K562 (cell line): ENCODE results near the gene SMG1. TPM values are rescaled to one million over a fixed set of nuclear protein-coding genes. Genes with fewer than 3 reads are reported as not detected.

ENCODE experiments used
- CGGBP1 ChIP-seq: fragments of 250-450 bp; sonication (Bioruptor Pico); IDR thresholded peaks from 2 replicates; pipeline ENCODE4 v1.9.0; 2021; ENCODE audit warnings: mild to moderate bottlenecking
- FOXK2 ChIP-seq, 2 experiments: fragments of 450-650 bp; IDR thresholded peaks in 1 of 2; conservative IDR thresholded peaks in 1 of 2; 2 replicates each; pipeline ENCODE4 v1.6.1; 2016; ENCODE audit warnings: low read depth in 2 of 2, mild to moderate bottlenecking in 1 of 2
- RBM15 ChIP-seq: fragments of 200-400 bp; formaldehyde crosslinking; IDR thresholded peaks from 2 replicates; pipeline ENCODE4 v1.6.1; 2018; ENCODE audit warnings: mild to moderate bottlenecking, low read length, moderate library complexity; ENCODE audit not compliant: insufficient read depth
- RFX1 ChIP-seq: fragments of 450-650 bp; IDR thresholded peaks from 2 replicates; pipeline ENCODE4 v1.6.1; 2016; ENCODE audit warnings: mild to moderate bottlenecking, moderate library complexity
- polyA plus RNA-seq, 8 experiments: library from polyadenylated mRNA; depleted of rRNA in 4 of 8; stranded (reverse) in 5 of 8; unstranded in 3 of 8; fragments of >200 nt; fragmentation: Nextera tagmentation in 2 of 8; fragmentation: Illumina TruSeq in 1 of 8; extraction: Ambion mirVana in 2 of 8; extraction: Trizol in 1 of 8; gene quantifications; 2 replicates each; pipeline versions ENCODE4 v1.2.1 to v1.2.3, GENCODE V29; 2011 to 2014; ENCODE audit warnings: inconsistent platforms in 1 of 8, missing spikeins in 1 of 8
- total RNA-seq, 7 experiments: library from RNA; depleted of rRNA in 6 of 7; stranded (reverse); fragments of >200 nt in 6 of 7; fragmentation: Illumina TruSeq in 2 of 7; extraction: Trizol in 2 of 7; gene quantifications; 2 replicates each; pipeline versions ENCODE4 v1.2.1 to v1.2.3, GENCODE V29; 2011 to 2021; ENCODE audit warnings: low replicate concordance in 1 of 7
- TF ChIP-seq, protein P1 (sequence below), 2 experiments: fragments of 450-650 bp; formaldehyde crosslinking in 1 of 2; IDR thresholded peaks; 2 replicates each; pipeline versions ENCODE4 v1.4.0 to v1.6.1; 2014 to 2020; ENCODE audit warnings: mild to moderate bottlenecking in 2 of 2, borderline replicate concordance in 1 of 2, low read depth in 1 of 2
- TF ChIP-seq, protein P2 (sequence below): fragments of 250-450 bp; sonication (Bioruptor Pico); IDR thresholded peaks from 2 replicates; pipeline ENCODE4 v1.4.0; 2020
- TF ChIP-seq, protein P3 (sequence below): sonication (generic); formaldehyde crosslinking; IDR thresholded peaks from 2 replicates; pipeline ENCODE4 v1.8.1; 2023; ENCODE audit warnings: mild to moderate bottlenecking, missing genetic modification reagents, moderate library complexity

SMG1 gene
- total and polyA plus RNA-seq, 9 of the 15 experiments (the other 6 are each of a cell fraction or from before 2014, with no cell fraction given), result 3.4 to 54.8 (median 32.0) TPM

DNA sequence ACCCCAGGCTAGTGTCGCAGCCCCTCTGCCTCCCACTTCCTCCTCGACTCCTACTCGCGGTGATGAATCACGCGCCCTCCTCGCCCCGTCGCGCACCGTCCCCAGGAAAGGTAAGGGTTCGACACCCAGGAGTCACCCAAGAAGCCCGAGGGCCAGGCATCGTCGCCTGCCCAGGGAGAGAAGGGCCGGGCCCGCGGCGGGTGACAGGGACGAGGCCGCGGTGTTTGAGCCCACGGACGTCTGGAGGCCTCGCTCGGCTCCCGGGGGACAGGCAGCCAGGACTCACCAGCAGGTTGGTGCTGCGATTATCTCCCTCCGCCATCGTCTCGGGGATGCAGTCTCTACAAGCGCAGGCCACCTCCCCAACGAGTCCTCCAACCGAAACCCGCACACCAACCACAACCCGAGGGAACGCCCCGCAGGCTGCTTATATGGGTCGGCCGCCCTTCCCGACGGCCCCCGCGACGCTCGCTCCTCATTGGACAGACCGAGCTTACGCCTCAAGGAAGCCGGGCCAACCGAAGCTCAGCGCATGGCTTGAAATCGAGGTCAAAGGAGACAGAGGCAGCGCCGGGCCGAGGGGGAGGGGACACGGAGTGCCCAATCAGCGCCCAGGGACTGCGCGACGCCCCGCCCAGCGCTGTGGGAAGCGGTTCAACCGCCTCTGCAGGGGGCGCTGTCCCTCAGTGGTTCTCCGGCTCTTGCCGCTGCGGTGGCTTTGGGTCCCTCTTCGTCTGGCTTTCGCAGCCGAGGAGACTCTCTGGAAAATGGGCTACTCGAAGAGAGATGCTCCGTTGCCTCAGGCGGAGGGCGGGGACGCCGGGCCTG is 124.8 kb downstream of the SMG1 start, which contains the start of gene ARL6IP1 (continued):
- TF ChIP-seq, protein P1, sequence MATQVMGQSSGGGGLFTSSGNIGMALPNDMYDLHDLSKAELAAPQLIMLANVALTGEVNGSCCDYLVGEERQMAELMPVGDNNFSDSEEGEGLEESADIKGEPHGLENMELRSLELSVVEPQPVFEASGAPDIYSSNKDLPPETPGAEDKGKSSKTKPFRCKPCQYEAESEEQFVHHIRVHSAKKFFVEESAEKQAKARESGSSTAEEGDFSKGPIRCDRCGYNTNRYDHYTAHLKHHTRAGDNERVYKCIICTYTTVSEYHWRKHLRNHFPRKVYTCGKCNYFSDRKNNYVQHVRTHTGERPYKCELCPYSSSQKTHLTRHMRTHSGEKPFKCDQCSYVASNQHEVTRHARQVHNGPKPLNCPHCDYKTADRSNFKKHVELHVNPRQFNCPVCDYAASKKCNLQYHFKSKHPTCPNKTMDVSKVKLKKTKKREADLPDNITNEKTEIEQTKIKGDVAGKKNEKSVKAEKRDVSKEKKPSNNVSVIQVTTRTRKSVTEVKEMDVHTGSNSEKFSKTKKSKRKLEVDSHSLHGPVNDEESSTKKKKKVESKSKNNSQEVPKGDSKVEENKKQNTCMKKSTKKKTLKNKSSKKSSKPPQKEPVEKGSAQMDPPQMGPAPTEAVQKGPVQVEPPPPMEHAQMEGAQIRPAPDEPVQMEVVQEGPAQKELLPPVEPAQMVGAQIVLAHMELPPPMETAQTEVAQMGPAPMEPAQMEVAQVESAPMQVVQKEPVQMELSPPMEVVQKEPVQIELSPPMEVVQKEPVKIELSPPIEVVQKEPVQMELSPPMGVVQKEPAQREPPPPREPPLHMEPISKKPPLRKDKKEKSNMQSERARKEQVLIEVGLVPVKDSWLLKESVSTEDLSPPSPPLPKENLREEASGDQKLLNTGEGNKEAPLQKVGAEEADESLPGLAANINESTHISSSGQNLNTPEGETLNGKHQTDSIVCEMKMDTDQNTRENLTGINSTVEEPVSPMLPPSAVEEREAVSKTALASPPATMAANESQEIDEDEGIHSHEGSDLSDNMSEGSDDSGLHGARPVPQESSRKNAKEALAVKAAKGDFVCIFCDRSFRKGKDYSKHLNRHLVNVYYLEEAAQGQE (IDR thresholded peaks at IDR 0.05; ENCODE audit: borderline replicate concordance), result peak; percentile 57; the same call in 1 of the 2 replicates
- TF ChIP-seq, protein P1 (CRISPR knock-in tag; IDR thresholded peaks at IDR 0.05; ENCODE audit: low read depth), result no peak
- TF ChIP-seq RBM15, result no peak
- TF ChIP-seq, protein P2, sequence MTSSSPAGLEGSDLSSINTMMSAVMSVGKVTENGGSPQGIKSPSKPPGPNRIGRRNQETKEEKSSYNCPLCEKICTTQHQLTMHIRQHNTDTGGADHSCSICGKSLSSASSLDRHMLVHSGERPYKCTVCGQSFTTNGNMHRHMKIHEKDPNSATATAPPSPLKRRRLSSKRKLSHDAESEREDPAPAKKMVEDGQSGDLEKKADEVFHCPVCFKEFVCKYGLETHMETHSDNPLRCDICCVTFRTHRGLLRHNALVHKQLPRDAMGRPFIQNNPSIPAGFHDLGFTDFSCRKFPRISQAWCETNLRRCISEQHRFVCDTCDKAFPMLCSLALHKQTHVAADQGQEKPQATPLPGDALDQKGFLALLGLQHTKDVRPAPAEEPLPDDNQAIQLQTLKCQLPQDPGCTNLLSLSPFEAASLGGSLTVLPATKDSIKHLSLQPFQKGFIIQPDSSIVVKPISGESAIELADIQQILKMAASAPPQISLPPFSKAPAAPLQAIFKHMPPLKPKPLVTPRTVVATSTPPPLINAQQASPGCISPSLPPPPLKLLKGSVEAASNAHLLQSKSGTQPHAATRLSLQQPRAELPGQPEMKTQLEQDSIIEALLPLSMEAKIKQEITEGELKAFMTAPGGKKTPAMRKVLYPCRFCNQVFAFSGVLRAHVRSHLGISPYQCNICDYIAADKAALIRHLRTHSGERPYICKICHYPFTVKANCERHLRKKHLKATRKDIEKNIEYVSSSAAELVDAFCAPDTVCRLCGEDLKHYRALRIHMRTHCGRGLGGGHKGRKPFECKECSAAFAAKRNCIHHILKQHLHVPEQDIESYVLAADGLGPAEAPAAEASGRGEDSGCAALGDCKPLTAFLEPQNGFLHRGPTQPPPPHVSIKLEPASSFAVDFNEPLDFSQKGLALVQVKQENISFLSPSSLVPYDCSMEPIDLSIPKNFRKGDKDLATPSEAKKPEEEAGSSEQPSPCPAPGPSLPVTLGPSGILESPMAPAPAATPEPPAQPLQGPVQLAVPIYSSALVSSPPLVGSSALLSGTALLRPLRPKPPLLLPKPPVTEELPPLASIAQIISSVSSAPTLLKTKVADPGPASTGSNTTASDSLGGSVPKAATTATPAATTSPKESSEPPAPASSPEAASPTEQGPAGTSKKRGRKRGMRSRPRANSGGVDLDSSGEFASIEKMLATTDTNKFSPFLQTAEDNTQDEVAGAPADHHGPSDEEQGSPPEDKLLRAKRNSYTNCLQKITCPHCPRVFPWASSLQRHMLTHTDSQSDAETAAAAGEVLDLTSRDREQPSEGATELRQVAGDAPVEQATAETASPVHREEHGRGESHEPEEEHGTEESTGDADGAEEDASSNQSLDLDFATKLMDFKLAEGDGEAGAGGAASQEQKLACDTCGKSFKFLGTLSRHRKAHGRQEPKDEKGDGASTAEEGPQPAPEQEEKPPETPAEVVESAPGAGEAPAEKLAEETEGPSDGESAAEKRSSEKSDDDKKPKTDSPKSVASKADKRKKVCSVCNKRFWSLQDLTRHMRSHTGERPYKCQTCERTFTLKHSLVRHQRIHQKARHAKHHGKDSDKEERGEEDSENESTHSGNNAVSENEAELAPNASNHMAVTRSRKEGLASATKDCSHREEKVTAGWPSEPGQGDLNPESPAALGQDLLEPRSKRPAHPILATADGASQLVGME (CRISPR knock-in tag), result no peak
- TF ChIP-seq, protein P3, sequence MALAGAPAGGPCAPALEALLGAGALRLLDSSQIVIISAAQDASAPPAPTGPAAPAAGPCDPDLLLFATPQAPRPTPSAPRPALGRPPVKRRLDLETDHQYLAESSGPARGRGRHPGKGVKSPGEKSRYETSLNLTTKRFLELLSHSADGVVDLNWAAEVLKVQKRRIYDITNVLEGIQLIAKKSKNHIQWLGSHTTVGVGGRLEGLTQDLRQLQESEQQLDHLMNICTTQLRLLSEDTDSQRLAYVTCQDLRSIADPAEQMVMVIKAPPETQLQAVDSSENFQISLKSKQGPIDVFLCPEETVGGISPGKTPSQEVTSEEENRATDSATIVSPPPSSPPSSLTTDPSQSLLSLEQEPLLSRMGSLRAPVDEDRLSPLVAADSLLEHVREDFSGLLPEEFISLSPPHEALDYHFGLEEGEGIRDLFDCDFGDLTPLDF (CRISPR knock-in tag), result peak; percentile 55; the same call in 1 of the 2 replicates
- TF ChIP-seq RFX1, result no peak
- peak; percentile 67 to 79 for TF ChIP-seq FOXK2 (conservative IDR thresholded peaks at IDR 0.05 in 1 of 2, IDR thresholded peaks at IDR 0.05 in 1 of 2; ENCODE audit: low read depth in 2 of 2)
- TF ChIP-seq CGGBP1 (CRISPR knock-in tag), result peak; percentile 84; the same call in 1 of the 2 replicates
